GM21717 (cell line): ENCODE measurements around the gene CALR.
"Not testable (repeated sequence)": the region's sequence is repeated elsewhere in the genome, so short reads cannot be mapped to it uniquely, and the experiment has no call there.

Source experiments
- ATAC-seq: cut with Tn5 transposase; IDR thresholded peaks from one replicate; pipeline ENCODE4 v1.9.1; 2021; ENCODE audit warnings: mild to moderate bottlenecking, moderate library complexity; ENCODE audit not compliant: unreplicated experiment

CALR gene

DNA sequence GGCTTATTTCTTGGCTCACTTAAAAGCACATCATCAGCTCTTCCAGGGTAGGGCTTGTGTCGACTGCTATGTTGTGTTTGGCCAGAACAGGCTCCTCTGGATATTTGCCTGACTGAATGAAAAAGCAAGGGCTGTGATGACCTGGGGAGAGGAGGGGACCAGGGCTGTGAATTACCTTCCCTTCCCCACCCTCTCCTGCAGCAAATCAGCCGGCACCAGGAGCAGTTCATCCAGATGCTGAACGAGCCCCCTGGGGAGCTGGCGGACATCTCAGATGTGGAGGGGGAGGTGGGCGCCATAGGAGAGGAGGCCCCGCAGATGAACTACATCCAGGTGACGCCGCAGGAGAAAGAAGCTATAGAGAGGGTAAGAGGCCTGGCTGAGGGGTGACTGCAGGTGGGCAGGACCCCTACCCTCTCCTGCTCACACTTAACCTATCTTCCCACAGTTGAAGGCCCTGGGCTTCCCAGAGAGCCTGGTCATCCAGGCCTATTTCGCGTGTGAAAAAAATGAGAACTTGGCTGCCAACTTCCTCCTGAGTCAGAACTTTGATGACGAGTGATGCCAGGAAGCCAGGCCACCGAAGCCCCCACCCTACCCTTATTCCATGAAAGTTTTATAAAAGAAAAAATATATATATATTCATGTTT, 14.2 kb downstream of the CALR start:
- no peak for ATAC-seq

GRCh38 chr19:12953138-12953798, 14.9 kb downstream of the CALR start:
- ATAC-seq = no peak

GRCh38 chr19:12953799-12954611, 15.6 kb downstream of the CALR start:
- ATAC-seq = no peak

DNA sequence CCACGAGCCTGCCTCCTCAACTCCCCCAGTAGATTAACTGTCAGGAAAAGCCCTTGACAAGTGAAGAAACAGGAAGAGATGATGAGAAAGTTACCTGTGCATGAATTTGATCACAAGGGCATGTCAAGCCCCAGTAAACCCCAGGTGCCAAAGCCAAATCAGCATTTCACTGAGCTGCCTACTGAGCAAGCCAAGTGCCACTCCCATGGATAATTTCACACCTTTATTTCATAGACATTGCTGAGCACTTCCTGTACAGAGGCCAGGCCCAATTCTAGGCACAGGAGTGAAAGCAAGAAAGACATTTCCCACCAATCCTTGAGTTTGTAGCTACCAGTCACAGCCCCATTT, 16.2 kb downstream of the CALR start:
- ATAC-seq = no peak

GRCh38 chr19:12955575-12955974, 17.2 kb downstream of the CALR start:
- ATAC-seq = not testable (repeated sequence)

DNA sequence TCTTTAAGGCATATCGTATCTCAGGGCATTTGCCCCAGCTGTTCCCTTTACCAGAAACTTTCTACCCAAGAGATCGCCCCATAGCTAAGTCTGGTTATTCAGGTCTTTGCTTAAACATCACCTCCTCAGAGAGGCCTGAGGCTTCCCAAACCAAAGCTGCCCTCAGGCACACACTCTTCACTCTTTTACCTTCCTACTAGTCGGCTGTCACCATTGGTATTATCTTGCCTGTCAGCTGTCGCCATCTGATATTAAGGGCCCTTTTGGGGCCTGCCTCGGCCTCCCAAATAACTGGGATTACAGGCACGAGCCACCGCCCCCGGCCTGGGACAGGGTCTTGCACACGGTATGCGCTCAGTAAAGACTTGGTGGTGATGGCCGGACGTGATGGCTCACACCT, 17.6 kb downstream of the CALR start:
- ATAC-seq = no peak

- no peak for ATAC-seq
These were observed 18.3 kb downstream of the CALR start, which contains the start of gene GADD45GIP1 for GRCh38 chr19:12956446-12957388. TSS of gene GADD45GIP1 (minus strand) at chr19:12957223. CDS start at chr19:12957212, 11 bp downstream.

- not testable (repeated sequence) for ATAC-seq
These were observed 19.1 kb downstream of the CALR start for GRCh38 chr19:12957389-12957952.

DNA sequence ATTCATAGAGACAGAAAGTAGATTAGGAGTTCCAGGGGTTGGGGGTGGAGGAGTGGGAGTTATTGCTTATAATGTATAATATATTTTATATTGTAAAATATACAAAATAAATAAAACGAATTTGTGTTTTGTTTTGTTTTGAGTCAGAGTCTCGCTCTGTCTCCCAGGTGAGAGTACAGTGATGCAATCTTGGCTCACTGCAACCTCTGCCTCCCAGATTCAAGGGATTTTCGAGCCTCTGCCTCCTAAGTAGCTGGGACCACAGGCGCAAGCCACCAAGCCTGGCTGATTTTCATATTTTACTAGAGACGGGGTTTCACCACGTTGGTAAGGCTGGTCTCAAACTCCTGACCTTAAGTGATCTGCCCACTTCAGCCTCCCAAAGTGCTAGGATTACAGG, 21.1 kb downstream of the CALR start:
- no peak for ATAC-seq

- peak; percentile 64 for ATAC-seq
These were observed 26.8 kb downstream of the CALR start for GRCh38 chr19:12965017-12965811.

DNA sequence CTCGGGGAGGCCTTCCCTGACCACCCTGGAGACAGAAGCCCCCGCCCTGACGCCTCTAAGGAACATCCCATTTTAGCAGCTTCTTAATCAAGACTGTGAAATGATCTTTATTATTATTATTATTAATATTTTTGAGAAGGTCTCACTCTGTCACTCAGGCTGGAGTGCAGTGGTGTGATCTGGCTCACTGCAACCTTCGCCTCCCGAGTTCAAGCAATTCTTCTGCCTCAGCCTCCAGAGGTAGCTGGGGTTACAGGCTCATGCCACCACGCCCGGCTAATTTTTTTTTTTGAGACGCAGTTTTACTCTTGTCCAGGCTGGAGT, 27.4 kb downstream of the CALR start:
- no peak for ATAC-seq

GRCh38 chr19:12967907-12968306, 29.5 kb downstream of the CALR start:
- no peak for ATAC-seq

- no peak for ATAC-seq
These were observed 31.0 kb downstream of the CALR start, which contains the start of gene DAND5 for GRCh38 chr19:12969292-12969988. TSS of gene DAND5 (plus strand) at chr19:12969576. CDS start at chr19:12969661, 85 bp downstream.

GRCh38 chr19:12970070-12970820, 31.8 kb downstream of the CALR start:
- ATAC-seq = no peak

- ATAC-seq = no peak
These were observed 34.8 kb downstream of the CALR start for GRCh38 chr19:12973236-12973635.

GRCh38 chr19:12974301-12975220, 36.2 kb downstream of the CALR start:
- ATAC-seq = no peak

- no peak for ATAC-seq
These were observed 36.9 kb downstream of the CALR start for GRCh38 chr19:12975221-12975741.
